ENCODE measurements around the gene ZNF532. TPM values are rescaled to one million over a fixed set of nuclear protein-coding genes. Genes with fewer than 3 reads are reported as not detected.
"Not testable (repeated sequence)": the region's sequence is repeated elsewhere in the genome, so short reads cannot be mapped to it uniquely, and the experiment has no call there.

The ZNF532 gene
- total and polyA plus RNA-seq, 2 donors (not counting 3 experiments of a cell fraction or from before 2014, with no cell fraction given), result 42.3 to 70.1 TPM

DNA sequence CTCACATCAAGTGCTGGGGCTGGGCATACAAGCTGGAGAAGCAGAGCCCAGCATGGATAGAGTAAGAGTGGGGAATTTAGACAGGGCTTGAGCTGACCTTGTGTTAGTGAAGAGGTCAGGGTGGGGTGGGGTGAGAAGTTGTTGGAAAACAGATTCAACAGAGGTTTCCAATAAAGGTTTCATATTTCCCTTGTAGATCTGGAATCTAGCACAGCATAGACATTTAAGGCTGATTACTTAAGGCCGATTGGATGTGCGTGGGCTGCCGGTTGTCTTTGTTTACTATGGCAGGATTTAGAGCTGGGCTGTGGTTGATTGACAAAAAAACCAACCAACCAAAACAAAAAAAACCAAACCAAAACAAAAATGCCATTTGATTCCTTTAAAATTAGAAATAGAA is 160.2 kb downstream of the ZNF532 start:
- no peak overlapping the region for H2AFZ ChIP-seq (ENCODE audit: low read depth, low read length)
- FAIRE-seq (no peak), DNase-seq (ENCODE audit: low read depth, low spot score) (no peak)
- no peaks in the 10 kb centered on the region for H4K20me1 ChIP-seq (replicated peaks; ENCODE audit: control insufficient read depth, extremely low read depth, insufficient read depth, low read length)
- H3K9me1 ChIP-seq (replicated peaks; ENCODE audit: control insufficient read depth, extremely low read depth, insufficient read depth, low read length), result no peaks in the 10 kb centered on the region
- no peak overlapping the region for H3K27ac ChIP-seq (ENCODE audit: insufficient read depth, low read depth, low read length)
- no peaks in the 10 kb centered on the region for H3K36me3 ChIP-seq (ENCODE audit: control insufficient read depth in 2 of 2, extremely low read depth in 1 of 2, insufficient read depth in 2 of 2, low read length in 2 of 2)
- no peaks in the 10 kb centered on the region for H3K79me2 ChIP-seq (ENCODE audit: control insufficient read depth, insufficient read depth, low read length)
- POLR2A ChIA-PET, result no interaction called here
- peaks cover 2 to 4% of the 10 kb centered on the region in 2 experiments for H3K27me3 ChIP-seq (ENCODE audit: control insufficient read depth in 2 of 2, insufficient read depth in 2 of 2, low read length in 2 of 2)
- TF ChIP-seq MYC (IDR thresholded peaks at IDR 0.05; ENCODE audit: low read depth, low read length), result no peak
- TF ChIP-seq GATA2 (IDR thresholded peaks at IDR 0.05; ENCODE audit: insufficient read depth, insufficient read length, low read depth, low read length), result no peak
- TF ChIP-seq FOS (IDR thresholded peaks at IDR 0.05; ENCODE audit: borderline replicate concordance, insufficient read depth, low read length), result no peak
- TF ChIP-seq EZH2 (IDR thresholded peaks at IDR 0.05; ENCODE audit: borderline replicate concordance, low read depth, low read length, severe bottlenecking), result no peak
- TF ChIP-seq JUN (IDR thresholded peaks at IDR 0.05; ENCODE audit: borderline replicate concordance, insufficient read depth, insufficient read length, low read depth), result no peak
- no peak overlapping the region for H3K4me3 ChIP-seq (replicated peaks in 1 of 3; ENCODE audit: insufficient read depth in 1 of 3, low read depth in 1 of 3, low read length in 3 of 3)
- no peak overlapping the region for H3K4me2 ChIP-seq (ENCODE audit: insufficient read depth, low read length)
- CTCF ChIA-PET, result interaction anchor here (1.3 kb wide), 1 partner anchor 9 kb away, joined by 3 read pairs; no protein-coding TSS in a partner anchor
- no peaks in the 10 kb centered on the region for H3K4me1 ChIP-seq (ENCODE audit: control insufficient read depth, extremely low read depth, insufficient read depth, low read length)
- dilution Hi-C loops (cut with MboI; ENCODE audit: extremely low pct_ligation_motif_present, low sequenced_read_pairs), result no loop called here
- intact Hi-C loops (cut with micrococcal nuclease), result no loop called here
- no peaks in the 10 kb centered on the region for H3K9me3 ChIP-seq (replicated peaks; ENCODE audit: control insufficient read depth, insufficient read depth, low read length)
- no TSS peak for BruUV-seq (replicated peaks)
- no peak overlapping the region for H3K9ac ChIP-seq (replicated peaks; ENCODE audit: extremely low read depth, insufficient read depth, low read length)

DNA sequence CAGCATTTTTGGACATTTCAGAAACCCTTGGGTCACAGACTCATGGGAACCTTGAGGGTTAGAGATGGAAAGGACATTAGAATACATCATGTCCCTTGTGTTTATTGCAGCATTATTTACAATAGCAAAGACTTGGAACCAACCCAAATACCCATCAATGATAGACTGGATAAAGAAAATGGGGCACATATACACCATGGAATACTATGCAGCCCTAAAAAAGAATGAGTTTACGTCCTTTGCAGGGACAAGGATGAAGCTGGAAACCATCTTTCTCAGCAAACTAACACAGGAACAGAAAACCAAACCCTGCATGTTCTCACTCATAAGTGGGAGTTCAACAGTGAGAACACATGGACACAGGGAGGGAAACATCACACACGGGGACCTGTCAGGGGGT is 160.9 kb downstream of the ZNF532 start:
- CTCF ChIA-PET, result interaction anchor here (1.3 kb wide), 1 partner anchor 8 kb away, joined by 3 read pairs; no protein-coding TSS in a partner anchor
- H3K27me3 ChIP-seq (ENCODE audit: control insufficient read depth in 2 of 2, insufficient read depth in 2 of 2, low read length in 2 of 2); H3K9me1 ChIP-seq (replicated peaks; ENCODE audit: control insufficient read depth, extremely low read depth, insufficient read depth, low read length); H3K4me3 ChIP-seq (replicated peaks in 1 of 3; ENCODE audit: insufficient read depth in 1 of 3, low read depth in 1 of 3, low read length in 3 of 3); intact Hi-C loops (cut with micrococcal nuclease); H3K4me1 ChIP-seq (ENCODE audit: control insufficient read depth, extremely low read depth, insufficient read depth, low read length); H3K9ac ChIP-seq (replicated peaks; ENCODE audit: extremely low read depth, insufficient read depth, low read length); FAIRE-seq; DNase-seq (ENCODE audit: low read depth, low spot score); H2AFZ ChIP-seq (ENCODE audit: low read depth, low read length); BruUV-seq (replicated peaks); H3K4me2 ChIP-seq (ENCODE audit: insufficient read depth, low read length); H4K20me1 ChIP-seq (replicated peaks; ENCODE audit: control insufficient read depth, extremely low read depth, insufficient read depth, low read length); H3K9me3 ChIP-seq (replicated peaks; ENCODE audit: control insufficient read depth, insufficient read depth, low read length); H3K27ac ChIP-seq (ENCODE audit: insufficient read depth, low read depth, low read length); dilution Hi-C loops (cut with MboI; ENCODE audit: extremely low pct_ligation_motif_present, low sequenced_read_pairs); H3K36me3 ChIP-seq (ENCODE audit: control insufficient read depth in 2 of 2, extremely low read depth in 1 of 2, insufficient read depth in 2 of 2, low read length in 2 of 2); H3K79me2 ChIP-seq (ENCODE audit: control insufficient read depth, insufficient read depth, low read length); POLR2A ChIA-PET: not testable (repeated sequence)
